HG03520 (cell line): Measurements from ENCODE around the gene RPS27L.

Source experiments
- ATAC-seq: cut with Tn5 transposase; IDR thresholded peaks from one replicate; pipeline ENCODE4 v1.9.1; 2021; ENCODE audit warnings: mild to moderate bottlenecking, moderate library complexity; ENCODE audit not compliant: unreplicated experiment

Gene RPS27L

DNA sequence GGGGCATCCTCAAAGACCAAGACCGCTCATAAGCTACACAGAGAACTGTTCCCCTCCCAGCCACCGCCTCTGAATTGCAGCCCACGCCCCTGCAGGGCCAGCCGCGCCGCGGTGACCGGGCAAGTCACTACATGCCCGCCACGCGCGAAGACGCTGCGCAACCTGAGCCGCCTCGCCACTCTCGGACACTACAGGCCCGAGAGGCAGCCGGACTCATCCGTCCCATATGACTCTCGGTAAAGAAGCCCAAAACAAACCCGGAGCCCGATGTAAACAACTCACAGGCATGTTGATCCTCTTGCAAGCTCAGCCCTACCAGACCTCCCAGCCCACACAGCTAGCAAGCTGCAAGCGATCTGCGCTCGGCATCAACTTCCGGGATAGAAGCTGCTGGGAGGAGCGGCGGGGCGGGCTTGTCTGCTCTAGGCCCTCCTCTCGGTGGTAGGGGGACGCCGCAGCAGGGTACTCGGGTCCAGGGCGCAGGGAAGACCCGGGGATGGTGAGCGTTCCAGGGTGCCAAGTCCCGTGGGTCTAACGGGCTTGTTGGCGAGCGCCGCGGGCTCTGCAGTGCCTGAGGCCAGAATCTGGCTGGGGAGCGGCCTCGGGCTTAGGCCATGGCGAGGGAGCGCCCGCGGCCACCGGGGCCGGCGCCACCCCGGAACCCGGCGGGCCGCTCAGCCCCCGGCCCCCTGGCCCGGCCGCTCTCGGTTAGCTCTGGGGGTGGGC, at the start of gene RPS27L:
TSS of gene RPS27L (minus strand) at position 360 of the 726 bp plus-strand sequence. CDS start at position 288, 72 bp downstream.
- peak; percentile 88 for ATAC-seq

- ATAC-seq: no peak
Measured at GRCh38 chr15:63206079-63206478, 48.8 kb upstream of the RPS27L start.

GRCh38 chr15:63203451-63204090, 46.3 kb upstream of the RPS27L start:
- no peak for ATAC-seq

GRCh38 chr15:63202861-63203260, 45.6 kb upstream of the RPS27L start:
- no peak for ATAC-seq

- no peak for ATAC-seq
Measured at GRCh38 chr15:63200464-63201249, 43.4 kb upstream of the RPS27L start.

DNA sequence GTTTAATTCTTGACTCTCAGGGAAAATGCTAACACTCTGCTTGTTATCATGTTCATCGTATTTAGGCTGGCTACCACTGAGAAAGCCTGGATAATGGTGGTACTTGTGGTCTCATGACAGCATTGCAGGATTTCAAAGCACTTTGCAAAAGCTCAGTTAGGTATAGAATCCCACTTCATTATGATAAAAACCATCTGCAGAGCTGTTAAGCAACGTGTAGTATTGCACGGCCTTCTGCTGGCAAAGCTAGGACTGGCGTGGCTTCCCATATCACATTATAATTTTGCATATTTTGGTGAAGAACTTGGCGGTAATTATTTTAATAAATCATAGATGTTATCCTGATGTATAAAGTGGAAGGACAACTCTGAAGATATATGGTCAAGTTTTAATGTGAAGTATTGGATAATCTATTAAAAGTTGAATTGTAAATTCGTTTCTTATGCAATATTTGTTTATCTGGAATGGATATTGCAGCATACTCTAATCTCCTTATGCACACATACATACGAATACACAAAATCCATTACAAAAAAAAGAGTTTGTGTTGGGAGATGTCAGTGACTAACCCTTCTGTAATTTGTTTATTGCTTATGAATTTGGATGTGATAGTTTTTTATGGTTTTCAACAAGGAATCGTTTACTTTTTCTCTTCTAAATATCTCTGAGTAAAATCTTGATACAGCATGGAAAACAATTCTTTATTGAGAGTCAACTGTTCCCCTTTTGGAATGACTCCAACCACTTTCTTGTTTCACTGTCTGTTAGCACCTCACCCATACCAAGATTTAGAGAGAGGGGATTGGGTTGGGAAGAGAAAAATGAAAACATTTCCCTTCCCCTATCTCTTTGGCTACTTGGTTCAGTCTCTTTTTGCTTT, 41.3 kb upstream of the RPS27L start:
- ATAC-seq: no peak

DNA sequence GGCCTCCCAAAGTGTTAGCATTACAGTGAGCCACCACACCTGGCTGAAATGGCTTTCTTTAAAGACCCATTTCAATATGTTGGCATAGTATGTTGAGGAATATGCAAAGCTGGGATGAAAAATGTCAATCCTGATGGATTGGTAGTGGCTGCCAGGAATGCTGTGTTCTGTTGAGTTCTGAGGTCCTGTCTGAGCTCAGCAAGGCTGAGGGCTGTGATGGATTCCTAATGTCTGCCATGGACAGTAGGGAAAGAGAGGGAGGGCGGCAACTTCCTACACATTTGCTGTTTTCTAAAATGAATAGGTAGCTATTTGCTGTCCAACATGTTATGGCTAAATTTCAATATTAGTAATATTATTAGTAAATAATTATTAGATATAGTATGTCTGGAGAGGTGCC, 40.3 kb upstream of the RPS27L start:
- ATAC-seq: no peak

- ATAC-seq: no peak
Measured at GRCh38 chr15:63196842-63197241, 39.6 kb upstream of the RPS27L start.

DNA sequence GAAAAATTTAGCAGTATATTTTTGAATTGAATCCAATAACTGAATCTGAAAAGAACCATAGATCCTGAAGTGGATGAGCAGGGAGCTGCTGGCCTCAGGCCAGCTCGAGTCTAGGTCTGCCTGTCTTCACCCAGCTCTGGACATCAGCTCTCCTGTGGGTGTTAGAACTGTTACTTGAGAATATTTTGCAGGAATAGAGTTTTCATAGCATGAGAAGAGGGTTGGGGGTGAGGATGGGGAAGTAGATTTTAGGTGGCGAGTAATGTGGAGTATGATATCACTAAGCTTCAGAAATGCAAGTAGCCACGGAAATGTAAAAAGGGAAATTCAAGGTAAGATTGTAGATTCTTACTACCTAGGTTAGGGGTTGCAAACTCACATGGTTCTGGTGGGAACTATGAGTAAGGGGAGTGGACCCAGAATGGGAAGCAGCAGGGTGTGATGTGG, 38.3 kb upstream of the RPS27L start:
- no peak for ATAC-seq

DNA sequence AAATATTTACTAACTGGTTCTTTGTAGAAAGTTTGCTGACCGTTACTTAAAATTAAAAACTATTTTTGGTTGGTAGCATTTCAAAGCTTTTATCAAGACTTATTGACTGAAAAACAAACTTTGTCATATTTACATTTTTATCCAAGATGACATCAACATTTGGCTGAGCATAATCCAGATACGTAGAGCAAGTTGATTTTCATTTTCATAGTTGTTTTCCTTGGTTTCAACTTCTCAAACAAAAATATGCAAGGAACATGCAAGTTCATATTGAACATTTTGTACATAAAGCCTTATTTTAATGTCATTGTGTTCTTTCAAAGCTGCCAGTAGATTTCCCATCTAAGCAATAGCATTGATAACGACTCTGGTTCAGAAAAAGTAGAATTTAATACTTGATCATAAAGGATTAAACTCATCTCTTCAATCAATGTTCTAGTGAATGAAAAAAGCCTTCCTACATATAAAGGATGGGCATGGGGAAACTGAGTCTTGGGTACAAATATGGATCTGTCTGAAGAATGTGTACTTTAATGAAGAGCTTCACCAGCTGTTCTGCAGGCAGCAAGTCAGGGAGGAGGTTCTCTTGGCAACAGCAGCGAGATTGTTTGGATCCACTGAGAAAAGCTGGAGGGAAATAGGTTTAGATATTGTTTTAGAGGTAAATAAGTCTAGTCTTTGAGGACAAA, 37.7 kb upstream of the RPS27L start:
- ATAC-seq: no peak

DNA sequence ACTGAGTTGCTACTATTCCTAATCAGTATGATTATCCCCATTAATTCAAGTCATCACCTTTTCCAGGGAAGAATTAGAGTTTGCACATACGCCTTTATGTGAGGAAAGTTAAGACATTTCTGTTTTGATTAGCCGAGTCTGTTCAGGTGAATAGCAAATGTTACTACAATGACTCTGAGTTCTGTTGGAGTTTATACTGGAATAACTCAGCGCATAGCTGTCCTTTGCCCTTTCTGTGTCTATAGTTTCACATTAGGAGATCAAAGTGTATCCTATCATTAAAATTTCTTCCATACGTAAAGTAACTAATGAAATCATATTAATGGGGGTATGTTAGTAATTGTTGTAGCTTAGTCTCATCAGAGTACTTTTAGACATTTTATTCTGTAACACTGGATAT, 37.0 kb upstream of the RPS27L start:
- ATAC-seq: no peak

GRCh38 chr15:63192619-63193206, 35.4 kb upstream of the RPS27L start:
- ATAC-seq: no peak

DNA sequence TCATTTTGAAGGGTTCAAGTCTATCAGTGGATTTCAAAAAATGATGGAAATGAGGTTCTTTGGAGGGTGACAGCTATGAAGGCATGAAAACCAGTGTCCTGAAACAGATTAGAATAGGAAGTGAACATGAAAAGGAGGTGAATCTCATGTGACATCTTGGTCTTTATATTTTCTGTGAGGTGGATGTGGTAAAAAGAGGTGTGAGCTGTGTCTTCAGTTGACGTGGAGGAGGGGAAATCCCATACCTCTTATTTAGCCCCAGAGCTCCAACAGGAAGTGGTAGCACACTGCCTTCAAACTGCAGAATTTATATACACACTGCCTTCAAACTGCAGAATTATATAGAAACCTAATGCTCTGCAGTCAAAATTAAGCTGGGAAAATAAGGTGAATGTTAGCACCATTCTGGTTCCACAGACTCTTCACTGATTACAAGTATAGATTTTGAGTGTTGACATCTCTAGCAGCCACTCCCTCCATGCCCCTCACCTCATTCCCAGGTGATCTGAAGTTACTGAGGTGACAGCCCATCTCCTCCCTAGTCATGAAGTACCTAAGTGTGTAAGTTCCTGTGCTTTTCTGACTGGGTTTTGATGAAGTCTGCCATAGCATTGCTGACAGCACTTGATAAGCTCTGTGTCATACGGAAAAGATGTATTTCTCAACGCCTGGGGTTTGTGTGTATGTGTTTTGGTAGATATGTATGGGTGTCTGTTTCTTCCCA, 34.8 kb upstream of the RPS27L start:
- ATAC-seq: no peak

DNA sequence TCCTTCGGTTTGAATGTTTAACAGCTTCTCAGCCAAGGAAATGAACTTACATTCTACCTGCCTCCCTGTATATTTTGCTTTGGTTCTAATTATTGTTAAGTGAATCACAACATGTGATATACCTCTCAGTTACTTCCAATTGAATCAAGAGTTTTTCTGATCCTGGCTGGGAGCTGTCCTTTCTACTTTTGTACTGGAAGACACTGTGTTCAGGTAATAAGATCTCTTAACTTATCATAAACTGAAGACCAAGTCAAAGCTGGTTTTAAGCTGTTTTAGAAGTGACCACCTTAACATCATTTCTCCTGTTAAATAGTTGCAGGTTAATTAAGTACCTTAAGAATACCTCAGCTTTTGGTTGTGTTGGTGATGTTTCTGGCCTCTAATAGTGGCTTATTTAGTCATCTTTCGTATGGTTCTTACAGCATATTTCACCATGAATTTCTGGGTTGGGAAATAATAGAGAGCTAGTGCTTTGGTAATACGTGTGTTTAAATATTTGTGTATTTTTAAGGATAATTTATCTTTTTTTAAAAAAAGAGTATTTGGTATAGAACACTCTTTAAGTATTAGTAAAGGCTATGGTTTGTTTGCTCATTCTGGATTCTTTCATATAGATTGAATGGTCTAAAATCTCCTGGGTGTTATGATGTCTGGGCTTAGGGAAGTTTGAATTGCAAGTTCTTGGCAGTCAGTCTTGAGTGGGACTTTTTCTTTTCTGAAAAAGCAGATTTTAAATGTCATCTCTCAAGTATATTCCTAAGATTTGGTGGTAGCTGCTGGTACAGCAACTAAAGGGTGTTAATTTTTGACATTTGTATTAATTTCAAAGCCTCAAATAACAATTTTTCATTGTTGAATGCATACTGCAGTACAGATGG, 33.7 kb upstream of the RPS27L start:
- no peak for ATAC-seq

- ATAC-seq: no peak
Measured at GRCh38 chr15:63189941-63190768, 32.9 kb upstream of the RPS27L start.

GRCh38 chr15:63188926-63189871, 31.9 kb upstream of the RPS27L start, which contains the start of gene RAB8B:
TSS of gene RAB8B (plus strand) at chr15:63189606. CDS start at chr15:63189625, 19 bp downstream.
- ATAC-seq: peak; percentile 71
